HG02798 (cell line): ENCODE results near the gene KRTAP20-3.

ENCODE experiments used
- ATAC-seq: cut with Tn5 transposase; IDR thresholded peaks from one replicate; pipeline ENCODE4 v1.9.1; 2021; ENCODE audit warnings: mild to moderate bottlenecking; ENCODE audit not compliant: unreplicated experiment, poor library complexity

The KRTAP20-3 gene

GRCh38 chr21:30676737-30677136 is 34.1 kb downstream of the KRTAP20-3 start:
- ATAC-seq = no peak

GRCh38 chr21:30680586-30680985 is 37.9 kb downstream of the KRTAP20-3 start:
- no peak for ATAC-seq

- no peak for ATAC-seq
Measured at GRCh38 chr21:30684506-30684905, 41.8 kb downstream of the KRTAP20-3 start.

GRCh38 chr21:30689822-30690221 is 47.2 kb downstream of the KRTAP20-3 start:
- ATAC-seq = no peak
